ENCODE measurements around the gene MUC21.

DNA sequence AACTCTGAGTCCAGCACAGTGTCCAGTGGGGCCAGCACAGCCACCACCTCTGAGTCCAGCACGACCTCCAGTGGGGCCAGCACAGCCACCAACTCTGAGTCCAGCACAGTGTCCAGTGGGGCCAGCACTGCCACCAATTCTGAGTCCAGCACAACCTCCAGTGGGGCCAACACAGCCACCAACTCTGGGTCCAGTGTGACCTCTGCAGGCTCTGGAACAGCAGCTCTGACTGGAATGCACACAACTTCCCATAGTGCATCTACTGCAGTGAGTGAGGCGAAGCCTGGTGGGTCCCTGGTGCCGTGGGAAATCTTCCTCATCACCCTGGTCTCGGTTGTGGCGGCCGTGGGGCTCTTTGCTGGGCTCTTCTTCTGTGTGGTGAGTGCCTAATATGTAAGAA lies 3.8 kb downstream of the MUC21 start:
- TF ChIP-seq, protein P1, sequence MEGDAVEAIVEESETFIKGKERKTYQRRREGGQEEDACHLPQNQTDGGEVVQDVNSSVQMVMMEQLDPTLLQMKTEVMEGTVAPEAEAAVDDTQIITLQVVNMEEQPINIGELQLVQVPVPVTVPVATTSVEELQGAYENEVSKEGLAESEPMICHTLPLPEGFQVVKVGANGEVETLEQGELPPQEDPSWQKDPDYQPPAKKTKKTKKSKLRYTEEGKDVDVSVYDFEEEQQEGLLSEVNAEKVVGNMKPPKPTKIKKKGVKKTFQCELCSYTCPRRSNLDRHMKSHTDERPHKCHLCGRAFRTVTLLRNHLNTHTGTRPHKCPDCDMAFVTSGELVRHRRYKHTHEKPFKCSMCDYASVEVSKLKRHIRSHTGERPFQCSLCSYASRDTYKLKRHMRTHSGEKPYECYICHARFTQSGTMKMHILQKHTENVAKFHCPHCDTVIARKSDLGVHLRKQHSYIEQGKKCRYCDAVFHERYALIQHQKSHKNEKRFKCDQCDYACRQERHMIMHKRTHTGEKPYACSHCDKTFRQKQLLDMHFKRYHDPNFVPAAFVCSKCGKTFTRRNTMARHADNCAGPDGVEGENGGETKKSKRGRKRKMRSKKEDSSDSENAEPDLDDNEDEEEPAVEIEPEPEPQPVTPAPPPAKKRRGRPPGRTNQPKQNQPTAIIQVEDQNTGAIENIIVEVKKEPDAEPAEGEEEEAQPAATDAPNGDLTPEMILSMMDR (IDR thresholded peaks at IDR 0.05), result no peak
- TF ChIP-seq POLR2A (IDR thresholded peaks at IDR 0.05), result no peak

Measured in lower leg skin (tissue), 3 donors.